ENCODE data around the gene OVCH1.

Gene OVCH1

DNA sequence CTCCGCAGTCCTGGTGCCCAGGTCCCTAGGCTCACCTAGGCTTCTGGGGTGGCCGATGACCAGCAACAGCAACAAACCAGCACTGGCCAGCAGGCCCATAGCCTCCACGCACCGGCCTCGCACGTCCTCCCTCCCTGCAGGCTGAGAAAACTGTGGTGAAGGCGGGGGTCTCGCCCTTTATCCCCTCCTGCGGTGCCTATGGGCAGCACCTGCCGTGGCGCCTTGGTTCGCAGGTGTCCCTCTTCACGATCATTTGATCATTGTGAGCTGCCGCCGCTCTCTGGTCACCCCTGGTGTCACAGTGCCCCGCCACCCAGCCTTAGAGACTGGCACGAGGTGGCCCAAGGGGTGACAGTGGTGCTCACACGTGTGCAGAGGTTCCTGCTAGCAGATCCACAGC, at the start of gene OVCH1:
Gene OVCH1 (minus strand): TSS at position 99 of the 400 bp plus-strand sequence. CDS start 0 bp downstream, at position 99.
- DNase-seq: no peak

- no peak for DNase-seq
These were observed 49.7 kb upstream of the OVCH1 start for GRCh38 chr12:29547151-29547632.

- peak; percentile 22 for DNase-seq
These were observed 48.5 kb upstream of the OVCH1 start for GRCh38 chr12:29546000-29546399.

DNA sequence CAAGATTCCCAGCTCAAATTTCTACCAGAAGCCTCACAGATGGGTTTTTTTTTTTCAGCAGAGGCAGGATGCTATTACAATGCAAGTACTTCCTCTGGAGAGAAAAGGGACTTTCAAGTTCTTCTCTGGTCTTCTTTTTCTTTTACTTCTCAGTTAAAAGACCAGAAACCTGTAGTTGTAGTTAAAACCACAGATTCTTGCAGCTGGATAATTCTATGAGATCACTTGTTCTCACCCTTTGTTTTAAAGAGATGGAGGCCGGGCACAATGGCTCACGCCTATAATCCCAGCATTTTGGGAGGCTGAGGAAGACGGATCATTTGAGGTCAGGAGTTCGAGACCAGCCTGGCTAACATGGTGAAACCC, 47.6 kb upstream of the OVCH1 start:
- no peak for DNase-seq

- no peak for DNase-seq
These were observed 47.1 kb upstream of the OVCH1 start for GRCh38 chr12:29544428-29545101.

DNA sequence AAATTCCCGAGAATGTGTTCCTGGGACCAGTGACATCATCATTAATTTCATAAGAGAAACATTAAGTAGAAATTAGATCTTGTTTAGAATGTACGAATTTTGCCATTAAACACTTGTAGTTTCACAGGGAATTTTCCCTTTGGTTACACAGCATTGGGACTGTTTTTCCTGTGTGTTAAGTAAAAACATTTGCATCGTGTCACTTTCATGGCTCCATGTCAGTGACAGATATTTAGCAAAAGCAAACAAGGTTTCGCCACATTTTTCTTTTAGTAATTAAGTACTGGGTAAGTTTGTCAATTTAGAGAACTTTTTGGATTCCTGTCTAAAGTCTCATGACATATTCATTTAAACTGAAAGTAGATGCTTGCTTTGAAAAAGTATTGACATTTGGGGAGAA, 45.5 kb upstream of the OVCH1 start:
- no peak for DNase-seq

GRCh38 chr12:29537298-29537697, 39.8 kb upstream of the OVCH1 start:
- no peak for DNase-seq

- DNase-seq: no peak
These were observed 37.4 kb upstream of the OVCH1 start for GRCh38 chr12:29534935-29535334.

DNA sequence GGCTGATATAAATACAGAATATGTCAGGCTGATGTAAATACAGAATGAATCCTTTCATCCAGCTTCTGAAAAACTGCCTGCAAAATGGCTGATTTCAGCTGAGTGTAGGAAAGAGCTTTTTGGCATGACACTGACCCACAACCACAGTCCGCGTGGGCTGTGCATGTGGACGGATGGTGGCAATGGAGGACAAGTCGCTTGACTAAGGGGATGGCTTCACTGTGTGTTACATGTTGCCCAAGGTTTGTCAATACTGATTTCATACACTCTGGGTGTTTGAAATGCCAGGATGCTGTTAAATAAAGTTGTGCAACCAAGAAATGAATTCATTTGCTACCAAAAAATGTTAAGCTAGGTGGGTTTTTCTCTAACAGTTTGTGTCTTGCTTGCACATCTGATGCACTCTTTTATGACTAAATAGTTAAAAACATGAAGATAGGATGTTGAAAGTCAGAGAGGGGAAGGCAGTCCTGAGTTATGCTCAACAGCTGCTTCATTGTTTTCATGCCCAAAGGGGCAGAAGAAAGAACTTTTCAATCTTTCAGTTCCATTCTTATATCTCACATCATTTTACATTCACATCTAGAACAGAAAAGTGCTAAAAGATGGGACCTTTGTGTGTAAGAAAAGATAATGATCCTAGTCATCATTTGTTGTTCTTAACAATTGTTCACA, 36.5 kb upstream of the OVCH1 start:
- DNase-seq: no peak

- no peak for DNase-seq
These were observed 34.0 kb upstream of the OVCH1 start for GRCh38 chr12:29531471-29531870.

GRCh38 chr12:29530436-29530835, 33.0 kb upstream of the OVCH1 start:
- no peak for DNase-seq

DNA sequence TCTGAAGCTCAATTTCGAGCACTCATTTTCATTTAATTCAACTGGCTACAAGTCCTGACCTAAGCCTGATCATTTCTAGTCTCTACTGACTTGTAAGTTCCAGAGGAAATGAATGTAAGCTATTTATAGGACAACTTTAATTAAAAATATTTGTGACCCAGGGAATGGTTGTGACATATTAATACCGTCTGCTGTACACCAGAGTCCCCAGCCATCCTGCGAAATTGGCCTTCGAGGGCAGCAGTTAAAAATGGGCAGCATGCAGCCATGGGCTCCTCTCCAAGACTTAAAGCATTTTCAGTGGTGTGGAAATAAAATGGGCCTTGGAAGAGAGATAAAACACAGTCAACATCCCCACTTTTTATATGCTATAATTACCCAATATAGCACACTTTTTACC, 30.7 kb upstream of the OVCH1 start:
- DNase-seq: no peak

- no peak for DNase-seq
These were observed 24.5 kb upstream of the OVCH1 start for GRCh38 chr12:29521951-29522350.

DNA sequence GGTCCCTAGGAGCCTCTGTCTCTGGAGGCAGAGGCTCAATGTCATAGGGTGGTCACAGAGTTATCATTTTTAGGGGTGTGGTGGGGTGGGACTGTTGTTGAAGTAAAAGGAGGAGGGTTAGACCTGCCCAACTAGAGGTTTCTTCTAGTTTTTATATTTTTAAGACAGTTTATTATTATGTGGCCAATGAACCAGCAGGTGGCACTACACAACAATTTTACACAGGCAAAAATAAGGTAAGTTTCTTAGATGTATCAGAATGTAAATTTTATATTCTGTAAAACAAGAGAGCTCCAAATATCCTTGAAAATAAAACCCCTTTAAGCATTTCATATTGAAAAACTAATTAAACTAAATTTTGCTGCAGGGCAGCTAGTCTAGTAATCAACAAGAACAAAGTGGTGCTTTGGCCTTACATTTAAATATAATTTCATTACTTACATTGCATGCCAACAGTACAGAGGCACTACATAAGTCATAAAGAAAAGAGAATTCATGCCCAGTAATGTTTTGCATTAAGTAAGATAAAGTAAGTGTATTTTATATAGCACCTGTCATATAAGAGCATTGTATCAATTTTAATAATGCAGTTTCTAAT, 22.2 kb upstream of the OVCH1 start:
- DNase-seq: peak; percentile 30

DNA sequence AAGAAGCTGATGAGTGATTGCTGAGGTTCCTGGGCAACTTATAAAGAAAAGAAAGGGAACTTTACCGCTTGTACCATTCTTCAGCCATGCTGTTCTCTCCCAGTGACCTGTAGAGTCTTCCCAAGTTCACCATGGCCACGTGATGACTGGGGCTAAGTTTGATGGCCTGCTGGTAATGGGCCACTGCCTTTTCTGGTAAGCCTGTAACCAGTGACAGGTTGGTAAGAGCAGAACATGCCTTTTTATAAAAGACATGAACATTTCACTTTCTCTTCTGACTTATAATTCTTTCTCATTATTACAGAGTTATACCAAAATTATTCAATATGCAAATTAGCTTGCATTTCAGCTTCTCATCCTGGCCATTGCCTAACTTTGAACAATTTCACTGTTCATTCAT, 20.9 kb upstream of the OVCH1 start:
- DNase-seq: no peak

GRCh38 chr12:29517264-29517663, 19.8 kb upstream of the OVCH1 start:
- DNase-seq: no peak

- DNase-seq: no peak
These were observed 19.0 kb upstream of the OVCH1 start for GRCh38 chr12:29516431-29516875.

DNA sequence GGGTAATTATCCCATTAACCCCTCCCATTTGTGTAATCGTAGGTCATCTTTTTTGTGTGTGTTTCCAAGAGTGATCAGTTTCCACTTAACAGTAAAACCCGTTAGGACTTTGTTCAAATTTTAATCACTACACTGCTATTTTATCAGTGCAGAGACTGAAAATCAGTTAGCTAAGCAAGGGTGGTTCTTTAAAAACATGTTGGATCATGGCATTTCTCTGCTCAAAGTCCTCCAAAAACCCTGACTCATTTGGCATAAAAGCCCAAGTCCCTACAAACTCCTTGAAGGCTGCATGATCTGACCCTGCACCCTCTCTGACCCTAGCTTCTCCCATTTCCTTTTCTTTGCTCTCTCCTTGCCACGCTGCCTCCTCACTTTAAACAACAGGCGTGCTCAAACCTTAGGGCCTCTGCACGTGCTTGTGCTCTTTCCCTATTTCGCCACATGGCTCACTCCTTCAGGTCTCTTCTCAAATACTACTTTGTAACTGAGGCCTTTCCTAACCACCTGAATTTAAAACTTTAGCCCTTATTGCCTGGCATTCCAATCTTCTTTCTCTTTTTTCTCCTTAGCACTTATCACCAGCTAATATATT, 13.2 kb upstream of the OVCH1 start:
- no peak for DNase-seq

- no peak for DNase-seq
These were observed 12.0 kb upstream of the OVCH1 start for GRCh38 chr12:29509503-29509902.

GRCh38 chr12:29508949-29509348, 11.5 kb upstream of the OVCH1 start:
- no peak for DNase-seq

DNA sequence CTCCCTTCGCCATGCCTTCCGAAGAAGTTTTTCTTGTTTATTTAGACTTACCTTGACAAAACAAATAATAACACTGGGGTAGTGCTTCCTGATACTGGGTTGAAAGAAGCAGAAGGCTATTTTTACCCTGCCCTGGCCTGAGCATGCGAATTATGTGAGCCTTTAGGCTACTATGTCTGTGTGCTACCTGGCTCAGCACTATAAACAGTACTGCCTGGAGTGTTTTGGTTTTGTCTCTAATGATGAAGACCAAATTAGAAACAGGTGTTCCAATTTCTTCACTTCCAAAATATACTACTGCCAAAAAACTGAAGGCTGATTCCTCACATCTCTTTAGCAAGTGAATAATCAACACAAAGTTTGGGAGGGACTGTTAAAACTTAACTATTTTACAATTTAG, 7.6 kb upstream of the OVCH1 start:
- DNase-seq: no peak

DNA sequence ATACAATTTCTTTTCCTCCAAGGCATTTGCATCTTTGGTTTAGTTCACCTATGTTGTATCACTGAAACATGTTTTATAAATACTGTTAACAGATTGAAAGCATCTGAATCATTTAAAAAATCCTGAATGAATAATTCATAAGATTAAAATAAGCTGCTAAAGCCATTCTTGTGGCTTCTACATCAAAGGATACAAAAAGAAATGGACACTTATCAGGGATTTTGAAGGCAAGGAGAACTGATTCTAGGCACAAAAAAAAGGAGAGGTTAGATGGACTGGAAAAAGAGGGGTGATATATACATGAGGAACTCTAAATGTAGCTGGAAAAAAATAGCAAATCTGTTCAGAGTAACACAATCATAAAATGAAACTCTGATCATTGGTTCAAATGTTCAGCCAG, 5.8 kb upstream of the OVCH1 start:
- no peak for DNase-seq

DNA sequence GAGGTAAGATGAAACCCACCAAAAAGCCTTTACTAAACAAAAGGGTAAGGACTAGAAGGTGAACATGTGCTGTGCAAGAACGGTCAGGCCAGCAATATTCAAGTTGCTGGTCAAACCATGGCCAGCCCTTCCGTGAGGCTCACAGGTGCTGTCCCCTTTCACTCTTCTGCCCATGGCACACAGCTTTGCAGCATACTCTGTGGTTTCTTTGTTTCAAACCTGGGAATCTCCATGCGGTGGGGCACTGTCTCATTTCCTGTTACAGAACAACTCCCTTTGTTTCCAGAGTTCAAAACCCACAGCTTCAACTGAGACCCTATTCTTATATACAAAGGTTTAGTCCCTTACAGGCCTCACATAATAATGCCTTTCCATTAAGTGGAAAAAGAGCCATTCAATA, 1.7 kb upstream of the OVCH1 start:
- no peak for DNase-seq

- no peak for DNase-seq
These were observed 4.6 kb downstream of the OVCH1 start for GRCh38 chr12:29492891-29493290.

Measured in right hindlimb (tissue), 1 donor.